ENCODE results near the gene FMNL2.

Gene FMNL2

GRCh38 chr2:152449578-152449977, 114.6 kb downstream of the FMNL2 start:
- ATAC-seq: no peak
- no peak for DNase-seq

- DNase-seq (no peak), ATAC-seq (no peak)
These were observed 115.2 kb downstream of the FMNL2 start for GRCh38 chr2:152450176-152450575.

- ATAC-seq (no peak), DNase-seq (no peak)
These were observed 117.4 kb downstream of the FMNL2 start for GRCh38 chr2:152452256-152452973.

- ATAC-seq (no peak), DNase-seq (no peak)
These were observed 118.3 kb downstream of the FMNL2 start for GRCh38 chr2:152453129-152453911.

- ATAC-seq (no peak), DNase-seq (no peak)
These were observed 119.4 kb downstream of the FMNL2 start for GRCh38 chr2:152454371-152454770.

GRCh38 chr2:152454960-152455359, 120.0 kb downstream of the FMNL2 start:
- DNase-seq (no peak), ATAC-seq (no peak)

GRCh38 chr2:152455738-152456137, 120.8 kb downstream of the FMNL2 start:
- ATAC-seq: no peak
- no peak for DNase-seq

- DNase-seq (no peak), ATAC-seq (no peak)
These were observed 121.3 kb downstream of the FMNL2 start for GRCh38 chr2:152456262-152456661.

- no peak for DNase-seq
- no peak for ATAC-seq
These were observed 123.5 kb downstream of the FMNL2 start for GRCh38 chr2:152458441-152458940.

GRCh38 chr2:152459091-152459490, 124.1 kb downstream of the FMNL2 start:
- DNase-seq: no peak
- ATAC-seq: no peak

GRCh38 chr2:152460567-152460966, 125.6 kb downstream of the FMNL2 start:
- DNase-seq (no peak), ATAC-seq (no peak)

GRCh38 chr2:152462120-152462519, 127.1 kb downstream of the FMNL2 start:
- DNase-seq: no peak
- ATAC-seq: no peak

GRCh38 chr2:152462779-152463178, 127.8 kb downstream of the FMNL2 start:
- no peak for ATAC-seq
- no peak for DNase-seq

GRCh38 chr2:152464851-152465470, 130.0 kb downstream of the FMNL2 start:
- ATAC-seq (no peak), DNase-seq (no peak)

- ATAC-seq (no peak), DNase-seq (no peak)
These were observed 130.6 kb downstream of the FMNL2 start for GRCh38 chr2:152465541-152465940.

- DNase-seq: no peak
These were observed 131.1 kb downstream of the FMNL2 start for GRCh38 chr2:152466041-152466440.

GRCh38 chr2:152466980-152467676, 132.2 kb downstream of the FMNL2 start:
- no peak for DNase-seq
- ATAC-seq: no peak

More at GRCh38 chr2:152466041-152466440, 131.1 kb downstream of the FMNL2 start:
- ATAC-seq: no peak

GRCh38 chr2:152467677-152468410, 132.9 kb downstream of the FMNL2 start:
- DNase-seq (no peak), ATAC-seq (no peak)

GRCh38 chr2:152468899-152469692, 134.1 kb downstream of the FMNL2 start:
- DNase-seq (no peak), ATAC-seq (no peak)
